ENCODE data around the gene C16orf46.

GRCh38 chr16:81117436-81117835, 40.4 kb upstream of the C16orf46 start:
- TF ChIP-seq POLR2A (IDR thresholded peaks at IDR 0.05; ENCODE audit: low read depth, low read length): no peak
- TF ChIP-seq TAF1 (IDR thresholded peaks at IDR 0.05; ENCODE audit: borderline replicate concordance, low read depth, low read length): no peak

Measured in GM12892 (cell line).